ENCODE data around the gene DCHS2.
A peak's percentile ranks its signal among the peaks of the same experiment; 100 is the strongest.

Gene DCHS2

GRCh38 chr4:154503598-154503997 is 12.0 kb upstream of the DCHS2 start:
- H3K36me3 ChIP-seq (ENCODE audit: insufficient read depth, insufficient read length, low read length): no peaks in the 10 kb centered on the region
- no peaks in the 10 kb centered on the region for H3K9me3 ChIP-seq (ENCODE audit: insufficient read depth, low read length)
- H3K4me3 ChIP-seq (ENCODE audit: insufficient read length, low read depth): no peak overlapping the region
- TF ChIP-seq YY1 (IDR thresholded peaks at IDR 0.05; ENCODE audit: insufficient read depth, insufficient read length) (no peak), ZNF274 (IDR thresholded peaks at IDR 0.05; ENCODE audit: low read depth, low read length) (no peak), SUZ12 (IDR thresholded peaks at IDR 0.05; ENCODE audit: extremely low read depth, insufficient read depth, insufficient read length) (no peak)
- no peak for DNase-seq (ENCODE audit: low read depth, low spot score)
- H3K9ac ChIP-seq (ENCODE audit: insufficient read length, low read depth): no peak overlapping the region
- no peaks in the 10 kb centered on the region for H3K27me3 ChIP-seq (ENCODE audit: insufficient read depth, insufficient read length)
- H3K4me1 ChIP-seq (ENCODE audit: insufficient read depth, insufficient read length): no peaks in the 10 kb centered on the region

- Histone ChIP-seq H3K9me3 (ENCODE audit: insufficient read depth, low read length) (no peaks in the 10 kb centered on the region), H3K36me3 (ENCODE audit: insufficient read depth, insufficient read length, low read length) (no peaks in the 10 kb centered on the region), H3K27me3 (ENCODE audit: insufficient read depth, insufficient read length) (no peaks in the 10 kb centered on the region), H3K4me3 (ENCODE audit: insufficient read length, low read depth) (no peak overlapping the region), H3K9ac (ENCODE audit: insufficient read length, low read depth) (no peak overlapping the region), H3K4me1 (ENCODE audit: insufficient read depth, insufficient read length) (no peaks in the 10 kb centered on the region)
- no peak for TF ChIP-seq SUZ12 (IDR thresholded peaks at IDR 0.05; ENCODE audit: extremely low read depth, insufficient read depth, insufficient read length)
- no peak for TF ChIP-seq YY1 (IDR thresholded peaks at IDR 0.05; ENCODE audit: insufficient read depth, insufficient read length)
- no peak for TF ChIP-seq ZNF274 (IDR thresholded peaks at IDR 0.05; ENCODE audit: low read depth, low read length)
- no peak for DNase-seq (ENCODE audit: low read depth, low spot score)
Measured at GRCh38 chr4:154502111-154502510, 10.5 kb upstream of the DCHS2 start.

- Histone ChIP-seq H3K4me3 (ENCODE audit: insufficient read length, low read depth) (no peak overlapping the region), H3K9ac (ENCODE audit: insufficient read length, low read depth) (no peak overlapping the region), H3K27me3 (ENCODE audit: insufficient read depth, insufficient read length) (no peaks in the 10 kb centered on the region), H3K4me1 (ENCODE audit: insufficient read depth, insufficient read length) (no peaks in the 10 kb centered on the region), H3K9me3 (ENCODE audit: insufficient read depth, low read length) (no peaks in the 10 kb centered on the region), H3K36me3 (ENCODE audit: insufficient read depth, insufficient read length, low read length) (no peaks in the 10 kb centered on the region)
- no peak for TF ChIP-seq ZNF274 (IDR thresholded peaks at IDR 0.05; ENCODE audit: low read depth, low read length)
- TF ChIP-seq SUZ12 (IDR thresholded peaks at IDR 0.05; ENCODE audit: extremely low read depth, insufficient read depth, insufficient read length): no peak
- no peak for TF ChIP-seq YY1 (IDR thresholded peaks at IDR 0.05; ENCODE audit: insufficient read depth, insufficient read length)
- no peak for DNase-seq (ENCODE audit: low read depth, low spot score)
Measured at GRCh38 chr4:154497889-154498288, 6.3 kb upstream of the DCHS2 start.

- H3K4me3 ChIP-seq (ENCODE audit: insufficient read length, low read depth): no peak overlapping the region
- H3K36me3 ChIP-seq (ENCODE audit: insufficient read depth, insufficient read length, low read length): no peaks in the 10 kb centered on the region
- TF ChIP-seq ZNF274 (IDR thresholded peaks at IDR 0.05; ENCODE audit: low read depth, low read length) (no peak), YY1 (IDR thresholded peaks at IDR 0.05; ENCODE audit: insufficient read depth, insufficient read length) (no peak)
- peaks cover under 1% of the 10 kb centered on the region for H3K27me3 ChIP-seq (ENCODE audit: insufficient read depth, insufficient read length)
- H3K9me3 ChIP-seq (ENCODE audit: insufficient read depth, low read length): no peaks in the 10 kb centered on the region
- DNase-seq (ENCODE audit: low read depth, low spot score): no peak
- no peaks in the 10 kb centered on the region for H3K4me1 ChIP-seq (ENCODE audit: insufficient read depth, insufficient read length)
- no peak overlapping the region for H3K9ac ChIP-seq (ENCODE audit: insufficient read length, low read depth)
Measured at GRCh38 chr4:154495867-154496266, 4.3 kb upstream of the DCHS2 start.

- H3K4me3 ChIP-seq (ENCODE audit: insufficient read length, low read depth): peak overlapping the region; percentile 59
Measured at GRCh38 chr4:154492288-154492687, 689 bp upstream of the DCHS2 start.

GRCh38 chr4:154490583-154491340 is 837 bp downstream of the DCHS2 start:
- TF ChIP-seq YY1 (IDR thresholded peaks at IDR 0.05; ENCODE audit: insufficient read depth, insufficient read length) (no peak), ZNF274 (IDR thresholded peaks at IDR 0.05; ENCODE audit: low read depth, low read length) (no peak), SUZ12 (IDR thresholded peaks at IDR 0.05; ENCODE audit: extremely low read depth, insufficient read depth, insufficient read length) (no peak)
- Histone ChIP-seq H3K4me3 (ENCODE audit: insufficient read length, low read depth) (peak overlapping the region; percentile 59), H3K27me3 (ENCODE audit: insufficient read depth, insufficient read length) (peaks cover 14% of the 10 kb centered on the region), H3K9ac (ENCODE audit: insufficient read length, low read depth) (peak overlapping the region; percentile 67), H3K36me3 (ENCODE audit: insufficient read depth, insufficient read length, low read length) (no peaks in the 10 kb centered on the region), H3K9me3 (ENCODE audit: insufficient read depth, low read length) (no peaks in the 10 kb centered on the region; the same call in 1 of the 2 replicates), H3K4me1 (ENCODE audit: insufficient read depth, insufficient read length) (no peaks in the 10 kb centered on the region)
- no peak for DNase-seq (ENCODE audit: low read depth, low spot score)

More at GRCh38 chr4:154492288-154492687, 689 bp upstream of the DCHS2 start:
- Histone ChIP-seq H3K4me1 (ENCODE audit: insufficient read depth, insufficient read length) (no peaks in the 10 kb centered on the region), H3K36me3 (ENCODE audit: insufficient read depth, insufficient read length, low read length) (no peaks in the 10 kb centered on the region), H3K9me3 (ENCODE audit: insufficient read depth, low read length) (no peaks in the 10 kb centered on the region; the same call in 1 of the 2 replicates), H3K9ac (ENCODE audit: insufficient read length, low read depth) (peak overlapping the region; percentile 50), H3K27me3 (ENCODE audit: insufficient read depth, insufficient read length) (peaks cover 14% of the 10 kb centered on the region)
- TF ChIP-seq SUZ12 (IDR thresholded peaks at IDR 0.05; ENCODE audit: extremely low read depth, insufficient read depth, insufficient read length) (no peak), YY1 (IDR thresholded peaks at IDR 0.05; ENCODE audit: insufficient read depth, insufficient read length) (no peak), ZNF274 (IDR thresholded peaks at IDR 0.05; ENCODE audit: low read depth, low read length) (no peak)
- no peak for DNase-seq (ENCODE audit: low read depth, low spot score)

GRCh38 chr4:154490234-154490582 is 1.4 kb downstream of the DCHS2 start:
- Histone ChIP-seq H3K4me3 (ENCODE audit: insufficient read length, low read depth) (peak overlapping the region; percentile 59), H3K9me3 (ENCODE audit: insufficient read depth, low read length) (no peaks in the 10 kb centered on the region; the same call in 1 of the 2 replicates)

More at GRCh38 chr4:154490234-154490582, 1.4 kb downstream of the DCHS2 start:
- no peak for TF ChIP-seq YY1 (IDR thresholded peaks at IDR 0.05; ENCODE audit: insufficient read depth, insufficient read length)
- no peak for TF ChIP-seq ZNF274 (IDR thresholded peaks at IDR 0.05; ENCODE audit: low read depth, low read length)
- no peak for TF ChIP-seq SUZ12 (IDR thresholded peaks at IDR 0.05; ENCODE audit: extremely low read depth, insufficient read depth, insufficient read length)
- no peak for DNase-seq (ENCODE audit: low read depth, low spot score)
- H3K36me3 ChIP-seq (ENCODE audit: insufficient read depth, insufficient read length, low read length): no peaks in the 10 kb centered on the region
- no peaks in the 10 kb centered on the region for H3K4me1 ChIP-seq (ENCODE audit: insufficient read depth, insufficient read length)
- H3K9ac ChIP-seq (ENCODE audit: insufficient read length, low read depth): no peak overlapping the region
- peaks cover 14% of the 10 kb centered on the region for H3K27me3 ChIP-seq (ENCODE audit: insufficient read depth, insufficient read length)

Measured in NT2/D1 (cell line).